Amniotic stem cell (primary cell): Measurements from ENCODE around the gene C20orf141.
"Not testable (repeated sequence)": the region's sequence is repeated elsewhere in the genome, so short reads cannot be mapped to it uniquely, and the experiment has no call there.

Source experiments
- DNase-seq: peaks from one replicate; lab custom pipeline; 2025; lab: John Stamatoyannopoulos, UW

C20orf141 gene

DNA sequence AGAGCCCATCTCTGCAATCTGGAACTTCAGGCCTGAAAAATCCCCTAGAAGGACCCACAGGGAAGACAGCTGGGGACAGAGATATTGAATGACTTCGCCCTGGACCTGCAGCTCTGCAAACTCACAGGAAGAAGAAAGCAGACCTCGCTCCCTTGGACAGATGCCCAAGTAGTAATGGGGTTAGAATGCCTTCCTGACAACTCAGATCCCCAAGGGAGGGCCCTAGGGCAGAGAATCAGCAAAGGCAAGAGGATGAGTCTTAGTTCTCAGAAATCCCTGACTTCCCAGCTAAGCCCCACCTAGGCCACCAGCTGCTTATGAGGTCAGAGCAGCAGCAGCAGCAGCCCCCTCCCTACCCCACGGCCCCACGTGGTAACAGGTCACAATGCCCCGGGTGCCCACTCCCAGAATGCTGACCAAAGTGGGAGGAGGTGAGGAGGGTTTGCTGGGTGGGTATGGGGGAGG, at the start of gene C20orf141:
TSS of gene C20orf141 (plus strand) at position 401 of the 465 bp plus-strand sequence. CDS start 198 bp downstream, outside the sequence.
- peak; percentile 94 for DNase-seq

DNA sequence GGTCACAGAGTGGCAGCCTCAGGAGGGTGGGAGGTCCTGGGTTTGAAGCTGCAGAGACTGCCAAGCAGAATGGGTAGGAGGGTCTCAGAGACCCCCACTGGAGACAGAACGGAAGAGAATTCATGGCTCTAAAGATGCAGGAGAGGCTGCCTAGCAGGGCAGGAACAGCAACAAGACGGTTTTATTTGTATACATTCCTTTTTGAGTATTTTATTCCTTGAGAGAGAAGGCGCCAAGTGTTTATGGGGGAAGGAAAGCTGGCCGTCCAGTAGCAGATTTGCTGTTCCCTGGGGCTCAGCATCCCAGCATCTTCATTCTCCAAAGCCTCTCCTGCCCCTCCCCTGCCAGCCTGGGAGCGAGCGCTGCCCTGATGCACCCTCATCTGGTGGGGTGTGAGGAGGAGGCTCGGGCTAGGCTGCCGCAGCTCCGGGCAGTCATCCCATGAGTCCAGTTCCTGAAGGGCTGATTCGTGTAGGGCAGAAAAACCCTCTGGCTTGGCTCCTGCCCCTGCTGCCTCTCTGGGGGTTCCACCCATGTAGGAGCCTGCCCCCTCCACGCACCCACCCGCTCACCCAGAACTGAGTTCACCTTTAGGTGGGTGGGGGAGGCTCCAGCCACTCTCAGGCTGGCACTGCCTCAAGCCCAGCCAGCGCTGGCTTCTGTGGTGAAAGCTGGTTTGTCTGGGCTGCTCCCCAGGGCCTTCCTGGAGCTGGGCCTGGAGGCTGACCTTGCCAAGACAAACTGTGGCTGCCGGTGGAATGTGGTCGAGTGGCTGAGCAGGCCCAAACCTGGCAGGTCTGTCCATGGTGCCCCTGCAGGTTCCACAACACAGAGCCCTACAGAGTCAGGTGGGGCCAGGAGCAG, 46.8 kb upstream of the C20orf141 start:
- DNase-seq, result no peak

DNA sequence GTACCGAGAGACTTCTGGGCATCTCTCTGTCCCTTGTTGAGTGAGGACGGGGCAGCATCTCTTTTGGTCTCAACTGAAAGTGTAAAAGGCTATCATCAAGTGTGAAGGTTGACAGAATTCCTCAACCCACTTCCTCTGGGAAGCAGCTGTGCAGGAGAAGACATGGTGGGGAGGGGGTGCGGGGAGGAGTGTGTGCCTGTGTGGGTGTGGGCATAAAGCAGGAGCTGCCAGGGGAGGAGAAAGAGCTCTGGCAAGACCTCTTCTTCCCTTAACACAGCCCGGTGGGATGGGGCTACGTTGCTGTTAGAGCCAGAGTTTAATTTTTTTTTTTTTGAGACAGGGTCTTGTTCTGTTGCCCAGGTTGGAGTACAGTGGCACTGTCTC, 46.2 kb upstream of the C20orf141 start:
- DNase-seq, result no peak

- not testable (repeated sequence) for DNase-seq
Observed at GRCh38 chr20:2770091-2770490, 44.7 kb upstream of the C20orf141 start.

DNA sequence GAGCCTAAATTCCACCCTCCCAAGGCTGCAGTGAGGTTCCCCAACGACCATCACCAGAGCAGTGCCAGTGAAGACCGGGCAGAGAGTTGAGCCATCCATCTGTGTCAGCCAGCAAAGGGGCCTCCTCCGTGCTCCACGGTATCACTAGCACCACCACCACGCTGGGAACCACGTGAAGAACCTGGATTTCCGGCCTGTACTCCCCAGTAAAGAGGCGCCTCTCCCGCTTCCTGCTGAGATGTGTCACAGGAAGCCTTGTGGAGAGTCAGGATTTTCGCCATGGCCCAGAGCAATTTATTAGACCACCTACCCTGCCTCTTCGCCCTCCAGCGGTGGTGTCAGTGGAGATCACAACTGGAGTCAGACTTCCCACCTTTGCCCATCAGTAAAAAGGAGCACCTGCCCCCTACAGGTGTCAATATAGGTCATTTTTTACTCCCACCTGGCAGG, 43.1 kb upstream of the C20orf141 start:
- DNase-seq, result no peak

GRCh38 chr20:2773812-2774211, 41.0 kb upstream of the C20orf141 start:
- no peak for DNase-seq

- DNase-seq, result no peak
Observed at GRCh38 chr20:2775139-2775538, 39.6 kb upstream of the C20orf141 start.

- no peak for DNase-seq
Observed at GRCh38 chr20:2778602-2779321, 36.0 kb upstream of the C20orf141 start.

- DNase-seq, result no peak
Observed at GRCh38 chr20:2780948-2781347, 33.8 kb upstream of the C20orf141 start.

- no peak for DNase-seq
Observed at GRCh38 chr20:2783908-2784566, 30.8 kb upstream of the C20orf141 start.

DNA sequence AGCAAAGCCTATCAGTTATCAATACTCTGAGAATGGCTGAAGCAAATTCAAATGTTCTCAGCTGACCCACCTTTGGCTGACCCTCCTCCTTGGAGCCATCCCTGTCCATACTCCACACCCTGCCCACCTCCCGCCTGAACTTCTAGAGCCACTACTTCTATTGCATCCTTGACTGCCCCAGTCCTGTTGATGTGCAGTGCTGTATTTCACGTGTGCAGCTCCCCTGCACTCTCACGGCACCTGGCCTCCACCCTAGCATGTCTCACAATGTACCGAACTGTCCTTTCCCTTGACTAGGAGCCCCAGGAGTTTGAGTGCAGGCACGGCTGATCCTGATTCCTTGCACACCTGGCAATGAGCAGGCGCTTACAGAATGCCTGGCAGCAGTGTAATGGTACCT, 21.3 kb upstream of the C20orf141 start:
- no peak for DNase-seq

DNA sequence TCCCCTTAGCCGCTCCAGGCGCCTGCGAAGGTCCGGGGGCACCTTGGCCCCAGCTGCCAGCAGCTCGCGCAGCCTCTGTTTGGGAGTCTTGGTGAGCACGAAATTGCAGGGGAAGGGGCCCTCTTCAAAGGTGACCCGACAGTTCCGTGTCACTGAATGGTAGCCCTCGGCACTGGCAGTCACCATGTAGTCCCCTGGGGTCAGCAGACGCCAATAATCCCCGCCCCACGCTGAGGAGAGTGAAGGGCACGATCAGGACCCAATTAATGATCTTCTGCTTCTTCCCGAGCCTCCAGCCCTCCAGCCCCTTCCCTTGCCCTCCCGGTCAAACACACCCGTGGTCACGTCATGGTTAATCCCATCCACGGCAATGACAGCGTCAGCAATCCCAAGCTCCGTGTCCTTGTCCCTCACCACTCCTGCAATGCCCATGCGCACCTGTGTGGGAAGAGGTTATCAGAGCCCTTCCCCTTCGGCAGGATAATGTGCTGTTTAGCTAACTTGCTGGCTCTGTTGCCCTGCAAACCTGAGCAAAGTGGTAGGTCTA, 20.5 kb upstream of the C20orf141 start:
- DNase-seq, result no peak

- no peak for DNase-seq
Observed at GRCh38 chr20:2794866-2795447, 19.8 kb upstream of the C20orf141 start.

DNA sequence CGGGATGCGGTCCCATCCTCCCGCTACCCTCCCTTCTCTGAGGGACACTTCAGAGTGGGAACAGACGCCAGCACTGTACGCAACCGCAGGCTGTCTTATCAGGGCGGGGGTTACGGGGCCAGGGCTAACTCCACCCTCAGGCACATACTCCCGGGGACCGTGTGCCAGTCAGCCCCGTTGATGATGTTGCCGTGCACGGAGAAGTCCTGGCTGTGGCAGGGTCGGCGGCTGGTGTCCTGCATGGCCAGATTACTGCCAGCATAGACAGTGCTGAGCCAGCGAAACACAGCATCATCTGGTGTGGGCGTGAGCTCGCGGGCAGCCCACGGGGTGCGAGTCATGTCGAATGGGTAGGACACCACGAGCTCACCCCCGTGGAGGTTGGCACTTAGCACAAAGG, 19.3 kb upstream of the C20orf141 start:
- no peak for DNase-seq

DNA sequence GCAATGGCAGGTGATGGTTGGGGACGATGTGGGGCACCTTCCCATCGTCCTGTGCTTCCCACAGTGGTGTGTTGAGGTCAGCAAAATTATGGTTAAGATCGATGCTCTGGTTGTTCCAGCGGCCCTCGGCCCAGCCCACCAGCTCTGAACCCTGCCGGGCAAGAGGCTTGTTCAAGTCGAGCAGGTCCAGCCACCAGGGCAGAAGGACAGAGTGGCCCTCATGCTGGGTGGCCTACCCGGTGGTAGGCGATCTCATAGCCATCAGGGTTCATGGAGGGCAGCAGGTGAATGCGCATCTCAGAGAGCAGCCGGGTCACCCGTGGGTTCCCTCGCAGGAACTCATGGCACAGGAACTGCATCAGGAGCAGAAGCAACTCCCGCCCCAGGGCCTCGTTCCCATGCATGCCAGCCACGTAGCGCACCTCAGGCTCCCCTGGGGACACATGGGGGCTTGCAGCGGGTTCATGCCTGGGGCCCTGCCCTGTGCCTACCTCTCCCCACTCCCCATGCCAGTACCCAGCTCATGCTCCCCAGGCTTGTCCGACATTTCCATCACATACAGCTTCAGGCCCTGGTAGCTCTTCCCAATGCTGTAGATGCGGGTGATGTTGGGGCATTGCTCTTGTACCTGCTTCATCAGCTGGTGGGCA, 18.7 kb upstream of the C20orf141 start:
- no peak for DNase-seq

GRCh38 chr20:2797136-2797983, 17.4 kb upstream of the C20orf141 start:
- DNase-seq, result no peak

DNA sequence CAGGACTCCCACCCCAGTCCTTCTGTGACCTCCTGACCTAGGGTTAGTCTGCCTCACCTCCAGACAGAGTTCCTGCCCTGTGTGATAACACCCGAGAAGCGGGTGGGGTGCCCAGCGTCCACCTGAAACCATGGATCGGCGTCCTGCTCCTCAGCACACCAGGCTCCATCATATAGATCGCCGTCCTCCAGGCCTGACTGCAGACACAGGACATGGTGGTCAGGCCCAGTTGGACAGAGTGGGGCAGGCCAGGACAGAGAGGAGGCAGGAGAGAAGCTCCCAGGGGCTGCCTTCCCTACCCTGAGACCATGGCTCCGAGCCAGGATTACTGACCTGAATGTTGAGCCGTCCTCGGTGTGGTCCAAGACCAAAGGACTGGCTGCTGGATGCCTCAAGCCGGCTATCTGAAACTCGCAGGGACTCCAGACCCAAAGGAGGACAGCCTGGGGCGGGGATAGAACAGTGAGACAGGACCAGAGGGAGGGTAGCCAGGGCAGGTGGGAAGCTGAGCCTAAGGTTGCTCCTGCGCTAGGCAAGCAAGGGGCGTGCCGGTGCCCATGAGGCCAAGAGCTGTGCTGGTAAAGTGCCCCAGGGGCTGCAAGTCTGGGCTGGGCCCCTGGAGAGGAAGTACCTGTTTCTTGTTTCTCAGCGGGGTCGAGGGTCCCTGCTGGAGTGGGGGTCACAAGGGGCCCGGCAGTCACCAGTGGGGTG, 16.5 kb upstream of the C20orf141 start:
- DNase-seq, result no peak

DNA sequence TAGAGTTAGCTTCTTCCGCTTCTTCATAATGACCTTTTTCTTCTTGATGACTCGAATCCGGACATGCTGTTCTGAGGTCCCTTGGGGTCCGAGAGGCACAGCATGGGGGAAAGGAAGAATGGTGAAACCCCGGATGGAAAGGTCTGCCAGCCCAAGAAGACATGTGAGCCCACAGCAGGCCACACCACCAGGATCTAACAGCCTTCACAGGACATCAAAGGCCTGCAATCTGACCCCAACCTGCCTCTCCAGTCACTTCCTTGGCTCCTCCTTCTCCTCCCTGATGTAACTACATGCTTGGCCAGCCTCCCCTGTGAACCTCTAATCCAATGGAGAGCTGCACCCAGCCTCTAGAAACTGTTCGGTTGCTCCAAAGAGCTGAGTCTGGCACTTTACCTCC, 16.0 kb upstream of the C20orf141 start:
- DNase-seq, result no peak

GRCh38 chr20:2799271-2799670, 15.5 kb upstream of the C20orf141 start:
- no peak for DNase-seq
